HEK293 (cell line): ENCODE measurements around the gene DENND1A.

Experiments used
- CTCF ChIA-PET: fragments of 350-600 bp; formaldehyde crosslinking; extraction: SDS; loops from one replicate; lab custom pipeline; 2021; ENCODE audit warnings: antibody characterized with exemption; lab: Yijun Ruan, JAX
- POLR2A ChIA-PET: fragments of 300-600 bp; formaldehyde crosslinking; extraction: SDS; loops from one replicate; lab custom pipeline; 2020; ENCODE audit warnings: antibody characterized with exemption, inconsistent platforms; lab: Yijun Ruan, JAX
- H3K27ac ChIP-seq: fragments of 200-500 bp; sonication (Bioruptor generic); 2 replicates; pipeline ENCODE4 v1.5.1; 2014; ENCODE audit warnings: low read depth, low read length, control low read depth, inconsistent platforms; ENCODE audit errors: extremely low read depth
- H3K36me3 ChIP-seq, 2 experiments: fragments of 200-500 bp in 1 of 2; sonication (Bioruptor generic) in 1 of 2; 1 replicate in 1 of 2; 2 replicates in 1 of 2; pipeline ENCODE4 v1.5.1; 2014 to 2017; ENCODE audit warnings: inconsistent platforms in 2 of 2, low read length in 2 of 2; ENCODE audit not compliant: control insufficient read depth in 2 of 2, insufficient read depth in 1 of 2
- H3K4me1 ChIP-seq: fragments of 200-500 bp; sonication (Bioruptor generic); 2 replicates; pipeline ENCODE4 v1.5.1; 2014; ENCODE audit warnings: mild to moderate bottlenecking, low read length, inconsistent platforms; ENCODE audit not compliant: control insufficient read depth, insufficient read depth
- H3K4me3 ChIP-seq: 2 replicates; pipeline ENCODE4 v1.5.1; 2011; ENCODE audit warnings: low read depth, mild to moderate bottlenecking, control low read depth, low read length, moderate library complexity
- H3K9me3 ChIP-seq: fragments of 200-500 bp; sonication (Bioruptor generic); 2 replicates; pipeline ENCODE4 v1.5.1; 2014; ENCODE audit warnings: low read depth, low read length, inconsistent platforms; ENCODE audit not compliant: control insufficient read depth, insufficient read depth
- BCL11B ChIP-seq: fragments of 450-650 bp; formaldehyde crosslinking; IDR thresholded peaks from 2 replicates; pipeline ENCODE4 v1.5.1; 2016; ENCODE audit warnings: low read depth, missing biosample characterization, missing genetic modification characterization
- KLF16 ChIP-seq: fragments of 450-650 bp; formaldehyde crosslinking; IDR thresholded peaks from 2 replicates; pipeline ENCODE4 v1.5.1; 2017; ENCODE audit warnings: missing biosample characterization, missing genetic modification characterization
- SETDB1 ChIP-seq: IDR thresholded peaks from one replicate; pipeline ENCODE4 v1.6.1; 2017; ENCODE audit warnings: mild to moderate bottlenecking, low read length, moderate library complexity, mixed read lengths; ENCODE audit not compliant: insufficient read length
- ZNF19 ChIP-seq: fragments of 450-650 bp; formaldehyde crosslinking; IDR thresholded peaks from 2 replicates; pipeline ENCODE4; 2016; ENCODE audit warnings: missing biosample characterization, missing genetic modification characterization, low read depth
- ZNF335 ChIP-seq: fragments of 450-650 bp; formaldehyde crosslinking; conservative IDR thresholded peaks from 2 replicates; pipeline ENCODE4 v1.5.1; 2016; ENCODE audit warnings: missing biosample characterization, missing genetic modification characterization
- ZNF366 ChIP-seq: fragments of 450-650 bp; formaldehyde crosslinking; conservative IDR thresholded peaks from 2 replicates; pipeline ENCODE4 v1.5.1; 2016; ENCODE audit warnings: missing biosample characterization, missing genetic modification characterization
- ZNF701 ChIP-seq: fragments of 450-650 bp; formaldehyde crosslinking; IDR thresholded peaks from 2 replicates; pipeline ENCODE4 v1.5.1; 2016; ENCODE audit warnings: missing biosample characterization, missing genetic modification characterization
- ZNF76 ChIP-seq: fragments of 450-650 bp; formaldehyde crosslinking; IDR thresholded peaks from 2 replicates; pipeline ENCODE4; 2016; ENCODE audit warnings: low read depth, missing biosample characterization, missing genetic modification characterization, borderline replicate concordance
- ZNF843 ChIP-seq: fragments of 450-650 bp; formaldehyde crosslinking; IDR thresholded peaks from 2 replicates; pipeline ENCODE4 v1.5.1; 2016; ENCODE audit warnings: missing biosample characterization, missing genetic modification characterization
- TF ChIP-seq, protein P1 (sequence below): fragments of 450-650 bp; formaldehyde crosslinking; IDR thresholded peaks from 2 replicates; pipeline ENCODE4 v1.5.1; 2017; ENCODE audit warnings: missing biosample characterization, missing genetic modification characterization
- TF ChIP-seq, protein P2 (sequence below): fragments of 450-650 bp; formaldehyde crosslinking; IDR thresholded peaks from 2 replicates; pipeline ENCODE4 v1.5.1; 2016; ENCODE audit warnings: missing biosample characterization, missing genetic modification characterization
- TF ChIP-seq, protein P3 (sequence below): fragments of 450-650 bp; formaldehyde crosslinking; IDR thresholded peaks from 2 replicates; pipeline ENCODE4 v1.5.1; 2016; ENCODE audit warnings: missing biosample characterization, missing genetic modification characterization, low read depth
- TF ChIP-seq, protein P4 (sequence below): fragments of 450-650 bp; formaldehyde crosslinking; IDR thresholded peaks from 2 replicates; pipeline ENCODE4 v1.5.1; 2016; ENCODE audit warnings: missing biosample characterization, missing genetic modification characterization
- TF ChIP-seq, protein P5 (sequence below): sonication (generic); formaldehyde crosslinking; IDR thresholded peaks from 2 replicates; pipeline ENCODE4 v1.8.1; 2022; ENCODE audit warnings: mild to moderate bottlenecking, moderate library complexity, missing genetic modification reagents

Gene DENND1A

DNA sequence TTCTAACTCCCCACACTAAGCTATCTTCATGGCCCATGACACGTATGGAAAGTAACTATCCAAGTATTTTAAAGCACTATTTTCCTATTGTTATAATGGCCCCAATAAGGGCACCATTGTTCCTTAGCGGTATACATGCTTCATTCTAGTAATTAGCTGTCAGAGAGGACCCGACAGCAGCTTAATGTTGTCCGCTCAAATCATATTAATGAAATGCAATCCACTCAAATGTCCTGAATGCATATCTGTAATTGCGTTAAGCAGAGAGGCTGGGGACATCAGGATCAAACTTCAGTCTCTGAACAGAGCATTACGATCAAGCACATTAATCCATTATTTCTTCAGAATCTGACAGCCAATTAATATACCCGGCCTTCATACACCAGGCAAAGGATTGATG is 434.2 kb downstream of the DENND1A start:
- Histone ChIP-seq H3K36me3 (no peaks in the 10 kb centered on the region), H3K27ac (no peak overlapping the region), H3K9me3 (no peaks in the 10 kb centered on the region), H3K4me3 (no peak overlapping the region), H3K4me1 (no peaks in the 10 kb centered on the region)
- POLR2A ChIA-PET = no interaction called here
- CTCF ChIA-PET = no interaction called here
- no peak for TF ChIP-seq ZNF19 (tag by site-specific recombination)
- no peak for TF ChIP-seq ZNF843
- TF ChIP-seq, protein P1, sequence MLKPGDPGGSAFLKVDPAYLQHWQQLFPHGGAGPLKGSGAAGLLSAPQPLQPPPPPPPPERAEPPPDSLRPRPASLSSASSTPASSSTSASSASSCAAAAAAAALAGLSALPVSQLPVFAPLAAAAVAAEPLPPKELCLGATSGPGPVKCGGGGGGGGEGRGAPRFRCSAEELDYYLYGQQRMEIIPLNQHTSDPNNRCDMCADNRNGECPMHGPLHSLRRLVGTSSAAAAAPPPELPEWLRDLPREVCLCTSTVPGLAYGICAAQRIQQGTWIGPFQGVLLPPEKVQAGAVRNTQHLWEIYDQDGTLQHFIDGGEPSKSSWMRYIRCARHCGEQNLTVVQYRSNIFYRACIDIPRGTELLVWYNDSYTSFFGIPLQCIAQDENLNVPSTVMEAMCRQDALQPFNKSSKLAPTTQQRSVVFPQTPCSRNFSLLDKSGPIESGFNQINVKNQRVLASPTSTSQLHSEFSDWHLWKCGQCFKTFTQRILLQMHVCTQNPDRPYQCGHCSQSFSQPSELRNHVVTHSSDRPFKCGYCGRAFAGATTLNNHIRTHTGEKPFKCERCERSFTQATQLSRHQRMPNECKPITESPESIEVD (tag by site-specific recombination) = no peak
- TF ChIP-seq ZNF366 = no peak
- TF ChIP-seq ZNF76 (tag by site-specific recombination) = no peak
- TF ChIP-seq, protein P2, sequence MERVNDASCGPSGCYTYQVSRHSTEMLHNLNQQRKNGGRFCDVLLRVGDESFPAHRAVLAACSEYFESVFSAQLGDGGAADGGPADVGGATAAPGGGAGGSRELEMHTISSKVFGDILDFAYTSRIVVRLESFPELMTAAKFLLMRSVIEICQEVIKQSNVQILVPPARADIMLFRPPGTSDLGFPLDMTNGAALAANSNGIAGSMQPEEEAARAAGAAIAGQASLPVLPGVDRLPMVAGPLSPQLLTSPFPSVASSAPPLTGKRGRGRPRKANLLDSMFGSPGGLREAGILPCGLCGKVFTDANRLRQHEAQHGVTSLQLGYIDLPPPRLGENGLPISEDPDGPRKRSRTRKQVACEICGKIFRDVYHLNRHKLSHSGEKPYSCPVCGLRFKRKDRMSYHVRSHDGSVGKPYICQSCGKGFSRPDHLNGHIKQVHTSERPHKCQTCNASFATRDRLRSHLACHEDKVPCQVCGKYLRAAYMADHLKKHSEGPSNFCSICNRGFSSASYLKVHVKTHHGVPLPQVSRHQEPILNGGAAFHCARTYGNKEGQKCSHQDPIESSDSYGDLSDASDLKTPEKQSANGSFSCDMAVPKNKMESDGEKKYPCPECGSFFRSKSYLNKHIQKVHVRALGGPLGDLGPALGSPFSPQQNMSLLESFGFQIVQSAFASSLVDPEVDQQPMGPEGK (tag by site-specific recombination) = no peak

DNA sequence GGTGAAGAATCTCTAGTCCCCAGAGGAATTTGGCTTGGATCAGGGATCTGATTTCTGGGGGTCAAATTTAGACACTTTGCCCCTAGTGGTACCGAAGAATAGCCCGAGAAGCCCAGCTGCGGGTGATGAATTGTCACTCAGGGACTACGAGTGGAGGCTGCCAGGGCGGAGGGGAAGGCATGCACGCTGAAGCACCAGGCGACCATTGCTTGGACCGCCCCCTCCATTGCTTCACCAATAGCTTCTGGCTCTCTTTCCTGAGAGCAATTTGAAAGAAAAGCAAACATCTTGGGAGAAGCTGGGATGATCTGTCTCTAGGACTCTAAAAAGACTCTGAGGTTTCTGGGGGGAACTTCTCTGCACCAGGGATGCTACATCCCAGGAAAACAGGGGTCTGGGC is 436.3 kb downstream of the DENND1A start:
- Histone ChIP-seq H3K36me3 (no peaks in the 10 kb centered on the region), H3K4me3 (no peak overlapping the region), H3K4me1 (no peaks in the 10 kb centered on the region), H3K9me3 (no peaks in the 10 kb centered on the region), H3K27ac (no peak overlapping the region)
- ChIA-PET POLR2A (no interaction called here), CTCF (interaction anchor here (0.8 to 1.2 kb wide), 2 partner anchors 41 to 1218 kb away, joined by 3 to 4 read pairs; no protein-coding TSS in a partner anchor)
- TF ChIP-seq, protein P3, sequence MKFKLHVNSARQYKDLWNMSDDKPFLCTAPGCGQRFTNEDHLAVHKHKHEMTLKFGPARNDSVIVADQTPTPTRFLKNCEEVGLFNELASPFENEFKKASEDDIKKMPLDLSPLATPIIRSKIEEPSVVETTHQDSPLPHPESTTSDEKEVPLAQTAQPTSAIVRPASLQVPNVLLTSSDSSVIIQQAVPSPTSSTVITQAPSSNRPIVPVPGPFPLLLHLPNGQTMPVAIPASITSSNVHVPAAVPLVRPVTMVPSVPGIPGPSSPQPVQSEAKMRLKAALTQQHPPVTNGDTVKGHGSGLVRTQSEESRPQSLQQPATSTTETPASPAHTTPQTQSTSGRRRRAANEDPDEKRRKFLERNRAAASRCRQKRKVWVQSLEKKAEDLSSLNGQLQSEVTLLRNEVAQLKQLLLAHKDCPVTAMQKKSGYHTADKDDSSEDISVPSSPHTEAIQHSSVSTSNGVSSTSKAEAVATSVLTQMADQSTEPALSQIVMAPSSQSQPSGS = no peak
- no peak for TF ChIP-seq KLF16 (tag by site-specific recombination)
- TF ChIP-seq SETDB1 = no peak
- no peak for TF ChIP-seq BCL11B (tag by site-specific recombination)
- TF ChIP-seq ZNF701 = no peak
- TF ChIP-seq ZNF335 = no peak
- TF ChIP-seq, protein P4, sequence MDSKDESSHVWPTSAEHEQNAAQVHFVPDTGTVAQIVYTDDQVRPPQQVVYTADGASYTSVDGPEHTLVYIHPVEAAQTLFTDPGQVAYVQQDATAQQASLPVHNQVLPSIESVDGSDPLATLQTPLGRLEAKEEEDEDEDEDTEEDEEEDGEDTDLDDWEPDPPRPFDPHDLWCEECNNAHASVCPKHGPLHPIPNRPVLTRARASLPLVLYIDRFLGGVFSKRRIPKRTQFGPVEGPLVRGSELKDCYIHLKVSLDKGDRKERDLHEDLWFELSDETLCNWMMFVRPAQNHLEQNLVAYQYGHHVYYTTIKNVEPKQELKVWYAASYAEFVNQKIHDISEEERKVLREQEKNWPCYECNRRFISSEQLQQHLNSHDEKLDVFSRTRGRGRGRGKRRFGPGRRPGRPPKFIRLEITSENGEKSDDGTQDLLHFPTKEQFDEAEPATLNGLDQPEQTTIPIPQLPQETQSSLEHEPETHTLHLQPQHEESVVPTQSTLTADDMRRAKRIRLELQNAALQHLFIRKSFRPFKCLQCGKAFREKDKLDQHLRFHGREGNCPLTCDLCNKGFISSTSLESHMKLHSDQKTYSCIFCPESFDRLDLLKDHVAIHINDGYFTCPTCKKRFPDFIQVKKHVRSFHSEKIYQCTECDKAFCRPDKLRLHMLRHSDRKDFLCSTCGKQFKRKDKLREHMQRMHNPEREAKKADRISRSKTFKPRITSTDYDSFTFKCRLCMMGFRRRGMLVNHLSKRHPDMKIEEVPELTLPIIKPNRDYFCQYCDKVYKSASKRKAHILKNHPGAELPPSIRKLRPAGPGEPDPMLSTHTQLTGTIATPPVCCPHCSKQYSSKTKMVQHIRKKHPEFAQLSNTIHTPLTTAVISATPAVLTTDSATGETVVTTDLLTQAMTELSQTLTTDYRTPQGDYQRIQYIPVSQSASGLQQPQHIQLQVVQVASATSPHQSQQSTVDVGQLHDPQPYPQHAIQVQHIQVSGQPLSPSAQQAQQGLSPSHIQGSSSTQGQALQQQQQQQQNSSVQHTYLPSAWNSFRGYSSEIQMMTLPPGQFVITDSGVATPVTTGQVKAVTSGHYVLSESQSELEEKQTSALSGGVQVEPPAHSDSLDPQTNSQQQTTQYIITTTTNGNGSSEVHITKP (tag by site-specific recombination) = peak; percentile 77
- TF ChIP-seq, protein P5, sequence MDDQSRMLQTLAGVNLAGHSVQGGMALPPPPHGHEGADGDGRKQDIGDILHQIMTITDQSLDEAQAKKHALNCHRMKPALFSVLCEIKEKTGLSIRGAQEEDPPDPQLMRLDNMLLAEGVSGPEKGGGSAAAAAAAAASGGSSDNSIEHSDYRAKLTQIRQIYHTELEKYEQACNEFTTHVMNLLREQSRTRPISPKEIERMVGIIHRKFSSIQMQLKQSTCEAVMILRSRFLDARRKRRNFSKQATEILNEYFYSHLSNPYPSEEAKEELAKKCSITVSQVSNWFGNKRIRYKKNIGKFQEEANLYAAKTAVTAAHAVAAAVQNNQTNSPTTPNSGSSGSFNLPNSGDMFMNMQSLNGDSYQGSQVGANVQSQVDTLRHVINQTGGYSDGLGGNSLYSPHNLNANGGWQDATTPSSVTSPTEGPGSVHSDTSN (CRISPR knock-in tag) = no peak
